Karpas-422 (cell line): ENCODE results near the gene SP4. TPM values are rescaled to one million over a fixed set of nuclear protein-coding genes. Genes with fewer than 3 reads are reported as not detected.

Experiments used
- DNase-seq: peaks from one replicate; pipeline ENCODE4 v3.0.0-alpha.2; 2015
- H2AFZ ChIP-seq: fragments of 200-600 bp; sonication (generic); 2 replicates; pipeline ENCODE4 v1.6.1; 2014; ENCODE audit warnings: antibody characterized with exemption, low read length, mixed read lengths
- H3K27ac ChIP-seq: fragments of 200-600 bp; sonication (generic); 2 replicates; pipeline ENCODE4 v1.5.1; 2014; ENCODE audit warnings: mild to moderate bottlenecking, low read length, moderate library complexity
- H3K27me3 ChIP-seq: fragments of 200-600 bp; sonication (generic); 2 replicates; pipeline ENCODE4 v1.6.1; 2014; ENCODE audit warnings: low read length, mixed read lengths
- H3K36me3 ChIP-seq: fragments of 200-600 bp; sonication (generic); 2 replicates; pipeline ENCODE4 v1.6.1; 2014; ENCODE audit warnings: low read length, mixed read lengths; ENCODE audit not compliant: insufficient read depth
- H3K4me1 ChIP-seq: fragments of 200-600 bp; sonication (generic); 2 replicates; pipeline ENCODE4 v1.6.1; 2014; ENCODE audit warnings: mild to moderate bottlenecking, low read length, mixed read lengths
- H3K4me2 ChIP-seq: fragments of 200-600 bp; sonication (generic); 2 replicates; pipeline ENCODE4 v1.6.1; 2014; ENCODE audit warnings: low read length, low read depth, mild to moderate bottlenecking; ENCODE audit not compliant: poor library complexity, severe bottlenecking
- H3K4me3 ChIP-seq: fragments of 200-600 bp; sonication (generic); 2 replicates; pipeline ENCODE4 v1.5.1; 2014; ENCODE audit warnings: mild to moderate bottlenecking, antibody characterized with exemption, low read length, mixed read lengths
- H3K79me2 ChIP-seq: fragments of 200-600 bp; sonication (generic); 2 replicates; pipeline ENCODE4 v1.6.1; 2014; ENCODE audit warnings: mild to moderate bottlenecking, low read length, mixed read lengths
- H3K9ac ChIP-seq: fragments of 200-600 bp; sonication (generic); 2 replicates; pipeline ENCODE4 v1.6.0; 2014; ENCODE audit warnings: low read length
- H3K9me2 ChIP-seq: fragments of 200-600 bp; sonication (generic), shearing (Covaris generic); replicated peaks from 2 replicates; pipeline ENCODE4 v1.6.0; 2014; ENCODE audit warnings: mild to moderate bottlenecking, low read length, moderate library complexity; ENCODE audit not compliant: insufficient read depth
- H3K9me3 ChIP-seq: fragments of 300-700, 200-600 bp; sonication (generic); 2 replicates; pipeline ENCODE4 v1.6.1; 2014; ENCODE audit warnings: low read length, mixed read lengths
- H4K20me1 ChIP-seq: fragments of 200-600 bp; sonication (generic); 2 replicates; pipeline ENCODE4 v1.6.1; 2014; ENCODE audit warnings: mild to moderate bottlenecking, antibody characterized with exemption, low read length, low read depth; ENCODE audit not compliant: insufficient read depth
- total RNA-seq: library from RNA; depleted of rRNA; stranded (reverse); fragments of >200 nt; shearing (Covaris generic); gene quantifications from 2 replicates; pipeline ENCODE4 v1.2.3, GENCODE V29; 2014; ENCODE audit warnings: low replicate concordance

The SP4 gene
- total RNA-seq, 1 experiment from 2014 or later: 33.4 TPM

DNA sequence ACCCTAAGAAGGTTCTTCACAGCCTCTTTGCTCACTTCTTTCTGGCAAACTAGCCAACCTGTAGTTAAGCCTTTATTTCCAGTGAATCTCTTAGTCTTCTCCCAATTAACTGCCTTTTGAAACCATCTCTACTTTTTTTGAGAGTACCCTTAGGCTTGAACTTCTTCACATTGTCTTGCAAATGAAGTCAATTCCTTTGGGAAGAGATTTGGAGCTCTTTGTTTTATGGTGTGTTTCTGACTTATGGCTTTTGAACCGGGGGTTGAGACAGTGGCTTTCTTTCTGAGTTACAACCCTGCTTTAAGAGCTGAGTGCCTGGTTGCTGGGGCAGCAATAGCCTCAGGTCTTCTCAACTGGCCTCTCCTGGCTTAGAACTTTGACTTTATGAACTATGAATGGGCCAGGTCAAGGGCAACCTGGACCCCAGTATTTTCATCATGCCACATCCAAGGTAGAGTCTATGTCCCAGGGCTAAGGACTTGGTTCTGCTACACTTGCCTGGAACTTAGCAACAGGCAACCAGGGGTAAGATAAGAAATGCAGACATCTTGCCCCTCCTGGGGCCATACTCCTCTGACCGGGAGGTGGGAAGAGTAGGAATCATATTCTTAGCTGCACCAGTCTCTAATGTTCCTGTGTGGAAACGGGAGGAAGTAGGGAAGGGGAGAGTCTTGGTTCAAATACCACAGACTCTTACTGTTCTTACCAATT lies 53.0 kb downstream of the SP4 start:
- H3K4me3 ChIP-seq: no peak overlapping the region
- no peaks in the 10 kb centered on the region for H3K9me2 ChIP-seq
- DNase-seq: no peak
- peaks cover 22% of the 10 kb centered on the region for H3K79me2 ChIP-seq
- H2AFZ ChIP-seq: no peak overlapping the region
- no peak overlapping the region for H3K9ac ChIP-seq
- no peaks in the 10 kb centered on the region for H4K20me1 ChIP-seq
- no peaks in the 10 kb centered on the region for H3K27me3 ChIP-seq
- no peaks in the 10 kb centered on the region for H3K9me3 ChIP-seq
- H3K4me2 ChIP-seq: no peak overlapping the region
- H3K27ac ChIP-seq: no peak overlapping the region
- peaks cover 20% of the 10 kb centered on the region for H3K36me3 ChIP-seq
- no peaks in the 10 kb centered on the region for H3K4me1 ChIP-seq

DNA sequence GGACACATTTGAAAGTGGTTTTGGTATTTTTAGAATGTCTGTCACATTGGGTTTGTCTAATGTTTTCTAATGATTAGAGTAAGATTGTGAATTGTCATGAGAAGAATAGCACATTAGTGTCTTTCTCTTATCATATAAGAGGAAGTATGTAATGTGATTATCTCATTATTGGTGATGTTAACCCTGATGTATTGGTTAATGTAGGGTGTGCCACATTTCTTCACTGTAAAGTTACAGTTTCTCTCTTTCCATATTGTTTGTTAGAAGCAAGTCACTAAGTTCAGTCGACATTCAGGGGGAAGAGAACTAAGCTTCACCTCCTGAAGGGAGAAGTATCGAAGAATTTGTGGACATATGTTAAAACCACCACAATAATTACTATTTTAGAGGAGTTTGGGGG lies 58.6 kb downstream of the SP4 start:
- H3K27me3 ChIP-seq: no peaks in the 10 kb centered on the region
- peaks cover 6% of the 10 kb centered on the region; the same call in 1 of the 2 replicates for H3K9me3 ChIP-seq
- no peaks in the 10 kb centered on the region for H3K9me2 ChIP-seq
- no peak overlapping the region for H3K9ac ChIP-seq
- H4K20me1 ChIP-seq: no peaks in the 10 kb centered on the region
- H3K27ac ChIP-seq: no peak overlapping the region
- H3K4me1 ChIP-seq: no peaks in the 10 kb centered on the region
- DNase-seq: no peak
- peaks cover 4% of the 10 kb centered on the region; the same call in 1 of the 2 replicates for H3K79me2 ChIP-seq
- peaks cover 25% of the 10 kb centered on the region for H3K36me3 ChIP-seq
- no peak overlapping the region for H2AFZ ChIP-seq
- no peak overlapping the region for H3K4me3 ChIP-seq
- no peak overlapping the region for H3K4me2 ChIP-seq

DNA sequence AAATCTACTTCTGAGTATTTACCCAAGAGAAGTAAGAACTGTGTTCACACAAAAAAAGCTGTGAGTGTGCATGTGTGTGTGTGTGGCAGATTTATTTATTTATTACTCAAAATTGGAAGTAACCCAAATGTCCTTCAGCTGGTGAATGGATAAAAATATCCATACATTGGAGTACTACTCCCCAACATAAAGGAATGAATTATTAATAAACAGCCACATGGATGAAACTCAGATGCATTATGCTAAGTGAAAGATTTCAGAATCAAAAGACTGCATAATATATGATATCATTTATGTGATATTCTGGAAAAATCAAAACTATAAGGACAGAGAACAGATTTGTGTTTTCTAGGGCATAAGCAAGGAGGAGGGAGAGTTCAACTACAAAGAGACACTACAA lies 67.8 kb downstream of the SP4 start:
- no peak for DNase-seq
- H3K9ac ChIP-seq: no peak overlapping the region

DNA sequence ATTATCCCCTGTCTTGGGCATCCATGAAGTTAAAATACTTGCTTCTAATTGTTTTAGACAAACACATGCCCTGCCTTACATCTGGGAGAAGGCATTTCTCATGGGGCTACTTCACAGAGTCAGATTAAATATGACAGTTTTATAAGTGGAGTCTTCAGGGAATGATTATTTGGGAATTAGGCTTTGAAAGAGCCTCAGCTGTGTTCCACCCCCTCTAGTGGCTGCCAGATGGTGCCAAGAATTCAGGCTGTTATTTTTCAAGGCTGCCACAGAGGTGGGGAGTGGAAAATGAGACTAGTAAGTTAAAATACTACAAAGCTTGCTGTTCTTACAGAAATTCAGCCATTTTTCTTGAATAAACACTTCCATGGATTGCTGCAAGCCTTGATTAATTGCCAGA lies 69.2 kb downstream of the SP4 start:
- Histone ChIP-seq H3K36me3 (peaks cover 3% of the 10 kb centered on the region; the same call in 1 of the 2 replicates), H3K79me2 (no peaks in the 10 kb centered on the region), H3K4me1 (no peaks in the 10 kb centered on the region), H2AFZ (no peak overlapping the region), H3K9ac (no peak overlapping the region), H3K9me3 (peaks cover 21% of the 10 kb centered on the region), H3K4me2 (no peak overlapping the region), H3K4me3 (no peak overlapping the region), H3K27ac (no peak overlapping the region), H3K27me3 (no peaks in the 10 kb centered on the region), H4K20me1 (no peaks in the 10 kb centered on the region), H3K9me2 (no peaks in the 10 kb centered on the region)
- no peak for DNase-seq

More for the DNA sequence above, 67.8 kb downstream of the SP4 start:
- Histone ChIP-seq H3K4me1 (no peaks in the 10 kb centered on the region), H3K79me2 (no peaks in the 10 kb centered on the region), H3K9me3 (peaks cover 24% of the 10 kb centered on the region), H3K27ac (no peak overlapping the region), H3K27me3 (no peaks in the 10 kb centered on the region), H3K4me2 (no peak overlapping the region), H3K4me3 (no peak overlapping the region), H4K20me1 (no peaks in the 10 kb centered on the region), H2AFZ (no peak overlapping the region), H3K36me3 (peaks cover 5% of the 10 kb centered on the region; the same call in 1 of the 2 replicates), H3K9me2 (no peaks in the 10 kb centered on the region)

DNA sequence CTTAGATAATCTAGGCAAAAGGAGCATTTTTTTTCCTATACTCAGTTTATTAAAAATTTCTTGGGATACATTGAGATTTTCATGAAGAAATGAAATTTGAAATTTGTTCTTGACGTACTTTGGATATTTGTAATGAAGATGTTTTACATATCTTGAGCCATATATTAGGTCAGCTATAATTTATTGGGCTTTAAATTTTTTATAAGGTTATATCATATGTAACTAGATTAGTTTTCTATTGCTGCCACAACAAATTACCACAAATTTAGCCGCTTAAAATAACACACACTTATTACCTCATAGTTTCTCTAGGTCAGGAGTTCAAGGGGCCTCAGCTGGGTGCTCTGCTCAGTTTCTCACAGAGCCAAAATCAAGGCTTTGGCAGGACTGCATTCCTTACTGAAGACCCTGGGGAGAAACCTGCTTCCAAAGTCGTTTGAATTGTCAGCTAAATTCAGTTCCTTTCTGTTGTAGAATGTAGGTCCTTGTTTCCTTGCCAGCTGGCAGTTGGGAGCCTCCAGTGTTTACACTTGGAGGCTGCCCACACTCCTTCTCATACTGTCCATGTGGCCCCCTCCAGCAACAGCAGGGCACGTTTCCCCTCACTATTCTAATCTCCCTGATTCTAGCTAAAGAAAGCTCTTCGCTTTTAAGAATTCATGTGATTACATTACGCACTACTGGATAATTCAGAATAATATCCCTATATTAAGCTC lies 72.4 kb downstream of the SP4 start:
- peaks cover 3% of the 10 kb centered on the region; the same call in 1 of the 2 replicates for H3K36me3 ChIP-seq
- H2AFZ ChIP-seq: no peak overlapping the region
- no peak for DNase-seq
- H3K27ac ChIP-seq: no peak overlapping the region
- H3K4me1 ChIP-seq: no peaks in the 10 kb centered on the region
- H3K27me3 ChIP-seq: no peaks in the 10 kb centered on the region
- no peak overlapping the region for H3K9ac ChIP-seq
- H3K4me3 ChIP-seq: no peak overlapping the region
- H4K20me1 ChIP-seq: no peaks in the 10 kb centered on the region
- no peaks in the 10 kb centered on the region; the same call in 1 of the 2 replicates for H3K9me3 ChIP-seq
- H3K79me2 ChIP-seq: no peaks in the 10 kb centered on the region
- H3K9me2 ChIP-seq: no peaks in the 10 kb centered on the region
- no peak overlapping the region for H3K4me2 ChIP-seq

DNA sequence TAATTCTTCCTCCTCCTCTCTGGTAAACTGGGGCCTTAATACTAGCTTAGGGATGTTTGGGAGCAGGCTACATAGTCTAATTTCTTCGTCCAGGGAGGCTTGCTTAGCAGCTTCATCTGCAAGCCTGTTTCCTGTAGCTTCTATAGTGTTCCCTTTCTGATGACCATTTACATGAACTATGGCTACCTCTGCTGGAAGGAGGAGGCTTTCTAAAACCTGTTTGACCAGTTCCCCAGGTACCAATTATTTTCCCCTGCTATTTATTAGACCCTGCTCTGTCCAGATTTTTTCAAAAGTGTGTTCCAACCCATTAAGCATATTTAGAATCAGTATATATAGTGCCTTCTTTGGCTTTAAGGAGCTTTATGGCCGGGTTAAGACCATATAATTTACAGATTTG lies 76.1 kb downstream of the SP4 start:
- Histone ChIP-seq H3K27ac (no peak overlapping the region), H4K20me1 (no peaks in the 10 kb centered on the region), H3K9me3 (no peaks in the 10 kb centered on the region), H3K4me1 (no peaks in the 10 kb centered on the region), H3K4me2 (no peak overlapping the region), H3K4me3 (no peak overlapping the region), H3K9me2 (no peaks in the 10 kb centered on the region), H3K36me3 (no peaks in the 10 kb centered on the region), H3K9ac (no peak overlapping the region), H3K27me3 (no peaks in the 10 kb centered on the region), H3K79me2 (no peaks in the 10 kb centered on the region), H2AFZ (no peak overlapping the region)
- no peak for DNase-seq

DNA sequence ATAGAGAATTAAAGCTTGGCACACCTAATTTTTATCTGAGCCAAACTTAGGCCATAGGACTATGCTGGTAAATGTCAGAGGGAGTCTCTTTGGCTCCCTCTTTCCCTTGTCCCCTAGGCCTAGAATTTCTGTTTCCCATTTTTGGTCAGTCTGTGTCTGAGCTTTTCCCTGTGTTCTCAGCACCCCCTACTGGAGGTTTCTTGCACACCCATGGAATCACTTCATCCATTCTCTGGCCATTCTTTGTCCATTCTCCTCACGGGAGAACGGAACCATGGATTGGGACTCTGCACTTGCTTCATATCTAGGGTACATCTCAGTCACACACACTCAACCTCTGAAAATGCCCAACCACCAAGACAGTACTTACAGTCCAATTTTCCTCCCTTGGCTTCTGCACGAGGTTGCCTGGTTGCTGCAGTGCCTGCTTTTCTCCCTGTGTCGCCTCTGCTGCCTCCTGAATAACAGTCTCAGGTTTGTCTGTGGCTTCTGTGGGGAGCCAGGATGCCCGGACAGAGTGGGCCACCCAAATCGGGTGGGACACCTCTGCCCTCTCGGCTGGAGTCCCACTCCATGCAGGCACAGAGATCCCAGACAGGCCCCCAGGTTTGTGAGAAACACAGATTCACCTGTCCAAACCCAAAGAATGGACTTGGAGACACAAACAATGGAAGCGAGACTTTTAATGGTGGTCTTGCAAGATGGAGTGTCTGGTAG lies 79.9 kb downstream of the SP4 start:
- Histone ChIP-seq H3K4me2 (no peak overlapping the region), H3K9me3 (no peaks in the 10 kb centered on the region), H3K79me2 (no peaks in the 10 kb centered on the region), H3K36me3 (peaks cover 13% of the 10 kb centered on the region; the same call in 1 of the 2 replicates), H4K20me1 (no peaks in the 10 kb centered on the region), H3K9ac (no peak overlapping the region), H3K4me3 (no peak overlapping the region), H3K4me1 (no peaks in the 10 kb centered on the region), H3K9me2 (no peaks in the 10 kb centered on the region), H3K27me3 (no peaks in the 10 kb centered on the region), H3K27ac (no peak overlapping the region), H2AFZ (no peak overlapping the region)
- DNase-seq: peak; percentile 66

DNA sequence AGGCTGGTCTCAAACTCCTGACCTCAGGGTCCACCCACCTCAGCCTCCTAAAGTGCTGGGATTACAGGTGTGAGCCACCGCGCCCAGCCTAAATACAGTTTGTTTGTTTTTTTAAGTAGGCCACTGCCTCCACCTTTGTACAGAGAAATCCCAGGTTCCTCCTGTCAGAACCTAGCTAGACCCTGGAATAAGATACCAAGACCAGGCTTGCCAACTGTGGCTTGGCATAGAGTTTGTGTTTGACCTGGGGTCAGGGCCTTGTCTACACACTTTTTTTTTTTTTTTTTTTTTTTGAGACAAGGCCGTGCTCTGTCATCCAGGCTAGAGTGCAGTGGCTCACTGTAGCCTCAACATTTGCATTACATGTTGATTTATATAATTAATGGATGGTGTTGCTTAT lies 80.7 kb downstream of the SP4 start:
- Histone ChIP-seq H3K27me3 (no peaks in the 10 kb centered on the region), H3K36me3 (peaks cover 13% of the 10 kb centered on the region; the same call in 1 of the 2 replicates), H2AFZ (no peak overlapping the region), H3K9me2 (no peaks in the 10 kb centered on the region), H3K4me3 (no peak overlapping the region), H3K9me3 (no peaks in the 10 kb centered on the region), H3K4me1 (no peaks in the 10 kb centered on the region), H3K4me2 (no peak overlapping the region), H3K79me2 (no peaks in the 10 kb centered on the region), H3K27ac (no peak overlapping the region), H3K9ac (no peak overlapping the region), H4K20me1 (no peaks in the 10 kb centered on the region)
- DNase-seq: no peak
